Heart right ventricle (tissue), 12 donors: ENCODE results near the gene GNG2. TPM values are rescaled to one million over a fixed set of nuclear protein-coding genes. Genes with fewer than 3 reads are reported as not detected.

Experiments used
- polyA plus RNA-seq, 2 donors: library from polyadenylated mRNA; stranded (reverse); fragments of 200-250 nt; gene quantifications; one replicate each; pipeline ENCODE4 v1.2.3, GENCODE V29; 2013
- total RNA-seq, 10 donors: library from RNA; stranded (reverse); fragmentation: NEBNext Ultra II Directional in 3 of 10; extraction: Animal tissue kit (Norgen Biotek cat#: 25700) in 3 of 10; gene quantifications; one replicate each; pipeline versions ENCODE4 v1.2.1 to v1.2.4, GENCODE V29; 2021 to 2023
- donor health status: ischemic (EF 13 %, LVEDD 7.1; RV severe dilation, severe dysfunction).
- donor health status: healthy with polysubstance abuse.
- donor health status: DM: no; HTN: yes; CAD: no.
- donor health status: DM: no; HTN: no; CAD: no.
- donor health status: ischemic (EF 25% LVEDD 6.9; RV normal size, moderate dysfunction).
- donor health status: ischemic (EF 25% LVEDD 5.7; RV mildly dilated, moderate dysfunction).
- donor health status: healthy.
- donor health status: nonischemic (EF 11% LVEDD 7.7; RV severe dilation, severe dysfunction).
- donor health status: DM: yes; HTN: yes; CAD: no.
- donor health status: PGD.
- donor health status: ischemic (EF 29% LVEDD 5.4; RV normal size, mild dysfunction).
- donor health status: nonischemic (EF 23%, LVEDD 6.1; RV moderate dilation, normal function).

GNG2 gene
- total and polyA plus RNA-seq, 12 donors: 3.6 to 20.6 (median 7.2) TPM

Other genes starting within 250 kb of the GNG2 start
- 10 to 100 TPM in 3 of 10 donors, 1 to 10 TPM in 7; 5.9 to 14.2 (median 6.9) TPM for gene FRMD6, start 208.7 kb upstream of the GNG2 start, total RNA-seq
- gene FRMD6, start 208.7 kb upstream of the GNG2 start, polyA plus RNA-seq: 1 to 10 TPM; 2.2 to 3.9 TPM
- gene RTRAF, start 128.9 kb downstream of the GNG2 start, total RNA-seq: 100 to 1,000 TPM; 181 to 258 (median 214) TPM
- gene RTRAF, start 128.9 kb downstream of the GNG2 start, polyA plus RNA-seq: 100 to 1,000 TPM; 178 to 276 TPM
- 10 to 100 TPM; 26.6 to 66.0 (median 39.2) TPM for gene NID2, start 208.4 kb downstream of the GNG2 start, total RNA-seq
- 10 to 100 TPM; 15.1 to 29.8 TPM for gene NID2, start 208.4 kb downstream of the GNG2 start, polyA plus RNA-seq